ENCODE results near the gene CHCHD3. TPM values are rescaled to one million over a fixed set of nuclear protein-coding genes. Genes with fewer than 3 reads are reported as not detected.

Gene CHCHD3
- total and polyA plus RNA-seq, 2 of the 4 experiments (the other 2 are of a cell fraction), result 56.9 to 141 TPM

DNA sequence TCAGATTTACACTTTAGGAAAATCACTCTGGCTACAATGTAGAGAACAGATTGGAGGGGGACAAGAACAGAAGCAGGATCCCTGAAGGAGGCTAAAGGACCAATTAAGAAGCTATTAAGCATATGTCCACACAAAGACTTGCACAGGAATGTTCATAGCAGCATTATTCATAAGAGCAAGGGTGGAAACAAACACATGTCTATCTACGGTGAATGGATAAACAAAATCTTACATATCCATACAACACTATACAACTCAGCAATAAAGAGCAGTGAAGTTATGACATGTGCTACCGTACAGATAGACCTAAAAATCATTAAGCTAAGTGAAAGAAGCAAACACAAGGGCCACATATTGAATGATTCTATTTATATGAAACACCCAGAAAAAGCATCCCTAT is 10.4 kb downstream of the CHCHD3 start:
- CTCF ChIA-PET, result interaction anchor here (0.5 kb wide), 1 partner anchor 355 kb away, joined by 3 read pairs; no protein-coding TSS in a partner anchor
- Histone ChIP-seq H2AK9ac (replicated peaks; ENCODE audit: low read depth, low read length, poor library complexity) (no peak overlapping the region), H2AFZ (replicated peaks; ENCODE audit: low read length, poor library complexity) (no peak overlapping the region), H3K23ac (ENCODE audit: low read depth, low read length) (no peak overlapping the region), H2AK5ac (ENCODE audit: low read depth, low read length) (no peak overlapping the region), H4K8ac (ENCODE audit: low read depth in 2 of 2, low read length in 2 of 2) (no peak overlapping the region), H3K4me3 (ENCODE audit: insufficient read depth, low read depth, low read length) (no peak overlapping the region), H3K18ac (ENCODE audit: low read depth, low read length) (no peak overlapping the region), H2BK120ac (ENCODE audit: low read depth, low read length) (no peak overlapping the region), H3K79me1 (ENCODE audit: low read depth in 1 of 2, low read length in 2 of 2) (peaks cover 33 to 40% of the 10 kb centered on the region in 2 experiments), H4K91ac (ENCODE audit: insufficient read depth, low read depth, low read length) (no peak overlapping the region), H3K9me1 (ENCODE audit: insufficient read depth, low read length) (peaks cover 15% of the 10 kb centered on the region), H2BK20ac (ENCODE audit: low read depth, low read length) (no peak overlapping the region), H3K14ac (replicated peaks; ENCODE audit: low read depth, low read length) (no peak overlapping the region), H4K20me1 (ENCODE audit: insufficient read depth, low read length) (peaks cover 22% of the 10 kb centered on the region), H3K9ac (ENCODE audit: low read depth, low read length) (no peak overlapping the region), H3K36me3 (ENCODE audit: control insufficient read depth, insufficient read depth, low read length) (peaks cover 7% of the 10 kb centered on the region), H3K56ac (ENCODE audit: extremely low read depth, insufficient read depth, low read length) (no peak overlapping the region), H3K27me3 (ENCODE audit: control insufficient read depth, insufficient read depth, low read length) (no peaks in the 10 kb centered on the region), H2BK15ac (ENCODE audit: low read depth, low read length) (no peak overlapping the region), H3K9me3 (ENCODE audit: control insufficient read depth, insufficient read depth, low read length) (no peaks in the 10 kb centered on the region), H4K5ac (ENCODE audit: low read depth, low read length) (no peak overlapping the region), H2BK5ac (ENCODE audit: low read depth, low read length, poor library complexity, severe bottlenecking) (no peak overlapping the region), H3K4ac (ENCODE audit: low read depth, low read length) (no peak overlapping the region), H3K27ac (ENCODE audit: insufficient read depth, low read length) (no peak overlapping the region), H3K4me2 (ENCODE audit: low read depth, low read length) (no peak overlapping the region), H3K4me1 (ENCODE audit: control insufficient read depth, insufficient read depth, low read length) (peaks cover 2% of the 10 kb centered on the region)
- ATAC-seq (ENCODE audit: low read depth) (no peak), DNase-seq (no peak)
- POLR2A ChIA-PET (ENCODE audit: unreplicated experiment), result no interaction called here
- intact Hi-C loops (cut with micrococcal nuclease) (loop anchor here (10.0 kb wide), 1 partner anchor 57 kb away; no protein-coding TSS in a partner anchor), in situ Hi-C loops (cut with MboI; ENCODE audit: low sequenced_read_pairs) (no loop called here), dilution Hi-C loops (cut with HindIII; ENCODE audit: low sequenced_read_pairs, unreplicated experiment) (no loop called here)
- WGBS, 2 experiments (ENCODE audit: extremely low coverage in 2 of 2, insufficient read length in 1 of 2), result no CpG with 5 or more reads among the region's 2 CpGs
- TF ChIP-seq MAZ (IDR thresholded peaks at IDR 0.05; ENCODE audit: borderline replicate concordance, low read depth, low read length), result no peak
- TF ChIP-seq NFE2L2 (IDR thresholded peaks at IDR 0.05; ENCODE audit: low read depth, low read length), result no peak
- no peak for TF ChIP-seq POLR2A (IDR thresholded peaks at IDR 0.05; ENCODE audit: low read depth, low read length)
- TF ChIP-seq BHLHE40 (IDR thresholded peaks at IDR 0.05; ENCODE audit: low read depth, low read length), result no peak
- TF ChIP-seq CEBPB (IDR thresholded peaks at IDR 0.05; ENCODE audit: low read depth, low read length), result no peak
- TF ChIP-seq RAD21 (IDR thresholded peaks at IDR 0.05; ENCODE audit: low read length), result no peak
- TF ChIP-seq MXI1 (IDR thresholded peaks at IDR 0.05; ENCODE audit: borderline replicate concordance, low read depth, low read length), result no peak
- TF ChIP-seq, protein P1, sequence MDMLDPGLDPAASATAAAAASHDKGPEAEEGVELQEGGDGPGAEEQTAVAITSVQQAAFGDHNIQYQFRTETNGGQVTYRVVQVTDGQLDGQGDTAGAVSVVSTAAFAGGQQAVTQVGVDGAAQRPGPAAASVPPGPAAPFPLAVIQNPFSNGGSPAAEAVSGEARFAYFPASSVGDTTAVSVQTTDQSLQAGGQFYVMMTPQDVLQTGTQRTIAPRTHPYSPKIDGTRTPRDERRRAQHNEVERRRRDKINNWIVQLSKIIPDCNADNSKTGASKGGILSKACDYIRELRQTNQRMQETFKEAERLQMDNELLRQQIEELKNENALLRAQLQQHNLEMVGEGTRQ (IDR thresholded peaks at IDR 0.05; ENCODE audit: low read depth, low read length), result no peak
- TF ChIP-seq MAFK (IDR thresholded peaks at IDR 0.05; ENCODE audit: low read depth, low read length), result no peak
- TF ChIP-seq SMC3 (IDR thresholded peaks at IDR 0.05; ENCODE audit: low read depth, low read length), result no peak
- TF ChIP-seq FOS (IDR thresholded peaks at IDR 0.05; ENCODE audit: low read depth, low read length), result no peak
- no TSS peak for BruUV-seq (replicated peaks)
